ENCODE results near the gene CPT1B.

- TF ChIP-seq CTCF (IDR thresholded peaks at IDR 0.05) (no peak), POLR2A (IDR thresholded peaks at IDR 0.05) (no peak)
Observed at GRCh38 chr22:50545522-50546325, 32.5 kb downstream of the CPT1B start, which contains the start of gene KLHDC7B.

Measured in right lobe of liver (tissue), 4 donors.